Stimulated activated CD4-positive, alpha-beta T cell treated with anti-CD3 and anti-CD28 coated beads, Interleukin-15, amount 100 ng/mL, for 24 hours (primary cell): ENCODE results near the gene FBXL13.
"Not testable (repeated sequence)": the region's sequence is repeated elsewhere in the genome, so short reads cannot be mapped to it uniquely, and the experiment has no call there.

Experiments
- DNase-seq: peaks from one replicate; pipeline ENCODE4 v3.0.0-alpha.2; 2020

Gene FBXL13

DNA sequence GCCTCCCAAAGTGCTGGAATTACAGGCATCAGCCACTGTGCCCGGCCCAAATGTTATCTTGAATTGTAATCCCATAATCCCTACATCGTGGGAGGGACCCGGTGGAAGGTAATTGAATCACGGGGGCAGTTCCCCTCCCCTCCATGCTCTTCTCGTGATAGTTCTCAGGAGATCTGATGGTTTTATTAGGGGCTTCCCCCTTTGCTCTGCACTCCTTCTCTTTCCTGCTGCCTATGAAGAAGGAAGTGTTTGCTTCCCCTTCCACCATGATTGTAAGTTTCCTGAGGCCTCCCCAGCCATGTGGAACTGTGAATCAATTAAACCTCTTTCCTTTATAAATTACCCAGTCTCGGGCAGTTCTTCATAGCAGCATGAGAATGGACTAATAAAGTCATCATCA is 3.6 kb upstream of the FBXL13 start:
- not testable (repeated sequence) for DNase-seq

DNA sequence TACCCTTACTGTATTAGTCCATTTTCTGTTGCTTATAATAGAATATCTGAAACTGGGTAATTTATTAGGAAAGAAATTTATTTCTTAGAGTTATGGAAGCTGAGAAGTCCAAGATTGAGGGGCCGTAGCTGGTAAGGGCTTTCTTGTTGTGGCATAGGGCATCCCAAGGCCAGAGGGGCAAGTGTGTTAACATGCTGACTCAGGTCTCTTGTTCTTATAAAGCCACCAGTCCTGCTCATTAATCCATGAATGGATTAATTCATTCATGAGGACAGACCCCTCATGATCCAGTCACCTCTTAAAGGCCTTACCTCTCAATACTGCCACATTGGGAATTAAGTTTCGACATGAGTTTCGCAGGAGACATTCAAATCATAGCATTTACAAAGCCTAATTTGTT is 2.7 kb upstream of the FBXL13 start:
- no peak for DNase-seq

DNA sequence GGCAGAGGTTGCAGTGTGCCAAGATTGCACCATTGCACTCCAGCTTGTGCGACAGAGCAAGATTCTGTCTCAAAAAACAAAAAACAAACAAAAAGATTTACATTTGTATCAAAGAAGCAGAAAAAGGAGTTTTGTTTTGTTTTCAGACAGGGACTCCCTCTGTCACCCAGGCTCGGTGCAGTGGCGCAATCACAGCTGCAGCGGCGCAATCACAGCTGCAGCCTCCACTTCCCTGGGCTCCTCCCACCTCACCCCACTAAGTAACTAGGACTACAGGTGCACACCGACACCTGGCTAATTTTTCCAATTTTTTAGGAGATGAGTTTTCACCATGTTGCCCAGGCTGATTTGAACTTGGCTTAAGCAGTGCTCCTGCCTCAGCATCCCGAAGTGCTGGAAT is 2.2 kb upstream of the FBXL13 start:
- DNase-seq, result no peak

DNA sequence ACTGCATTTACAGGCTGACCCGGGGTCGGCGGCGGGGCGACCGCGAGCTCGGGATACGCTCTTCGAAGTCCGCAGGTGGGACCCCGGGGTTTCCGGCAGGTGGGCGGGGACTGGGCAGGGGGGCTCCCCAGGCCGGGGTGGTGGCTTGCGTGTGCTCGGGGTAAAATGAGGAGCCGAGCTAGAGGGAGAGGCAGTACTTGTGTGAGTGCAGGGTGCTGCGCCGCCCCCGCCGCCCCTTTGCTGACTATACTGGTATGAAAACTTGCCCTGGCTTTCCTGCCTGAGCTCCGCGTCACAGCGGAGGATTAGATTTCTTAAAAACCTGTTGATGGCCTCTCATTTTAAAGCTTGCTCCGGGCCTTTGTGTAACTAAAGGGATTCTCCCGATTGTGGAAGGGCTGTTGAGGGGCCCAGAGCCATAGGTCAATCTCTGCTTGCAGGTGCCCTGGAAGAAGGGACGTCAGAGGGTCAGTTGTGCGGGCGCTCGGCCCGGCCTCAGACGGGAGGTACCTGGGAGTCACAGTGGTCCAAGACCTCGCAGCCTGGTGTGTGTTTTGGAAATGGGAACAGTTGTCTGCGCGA is 832 bp upstream of the FBXL13 start:
- DNase-seq, result peak; percentile 86

DNA sequence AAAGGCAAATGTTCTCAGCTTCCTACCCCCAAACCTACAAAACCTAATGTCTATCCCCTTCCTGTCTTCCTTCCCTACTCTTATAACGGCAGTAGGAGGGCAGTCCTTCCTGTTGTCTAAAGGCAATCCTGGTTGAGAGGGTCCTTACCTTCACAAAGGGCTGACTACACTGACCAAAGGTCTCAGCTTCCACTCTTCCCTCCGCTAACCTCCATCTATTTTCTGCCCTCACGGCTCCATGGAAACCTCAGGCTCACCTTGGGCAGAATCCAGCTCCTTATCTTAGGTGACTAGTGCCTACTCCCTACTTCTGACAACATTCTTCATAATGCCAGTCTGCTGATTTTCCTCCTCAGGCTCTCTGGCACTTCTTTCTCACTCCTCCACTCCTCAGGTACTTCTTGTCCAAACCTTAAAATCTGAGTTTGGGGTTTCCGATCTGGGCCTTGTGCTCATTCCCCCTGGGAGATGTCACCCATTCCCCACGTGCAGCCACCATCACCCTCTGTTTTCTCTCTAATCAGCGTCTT is 542 bp downstream of the FBXL13 start:
- no peak for DNase-seq

DNA sequence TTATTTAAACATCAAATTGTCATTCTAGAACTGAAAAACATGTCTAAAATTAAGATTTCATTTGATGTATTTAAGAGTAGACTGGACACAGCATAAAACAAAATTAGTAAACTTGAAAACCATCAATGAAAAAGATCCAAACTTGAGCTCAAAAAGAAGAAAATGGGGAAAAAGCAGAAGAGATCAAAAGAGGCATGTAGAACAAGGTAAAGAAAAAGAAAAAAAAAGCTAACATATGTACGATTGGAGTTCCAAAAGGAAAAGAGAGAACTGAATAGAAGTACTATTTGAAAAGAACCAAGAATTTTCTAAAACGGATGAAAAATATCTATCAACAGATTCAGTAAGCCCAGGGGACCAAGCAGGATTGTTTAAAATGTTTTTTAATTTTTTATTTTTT is 3.6 kb downstream of the FBXL13 start:
- DNase-seq, result no peak

DNA sequence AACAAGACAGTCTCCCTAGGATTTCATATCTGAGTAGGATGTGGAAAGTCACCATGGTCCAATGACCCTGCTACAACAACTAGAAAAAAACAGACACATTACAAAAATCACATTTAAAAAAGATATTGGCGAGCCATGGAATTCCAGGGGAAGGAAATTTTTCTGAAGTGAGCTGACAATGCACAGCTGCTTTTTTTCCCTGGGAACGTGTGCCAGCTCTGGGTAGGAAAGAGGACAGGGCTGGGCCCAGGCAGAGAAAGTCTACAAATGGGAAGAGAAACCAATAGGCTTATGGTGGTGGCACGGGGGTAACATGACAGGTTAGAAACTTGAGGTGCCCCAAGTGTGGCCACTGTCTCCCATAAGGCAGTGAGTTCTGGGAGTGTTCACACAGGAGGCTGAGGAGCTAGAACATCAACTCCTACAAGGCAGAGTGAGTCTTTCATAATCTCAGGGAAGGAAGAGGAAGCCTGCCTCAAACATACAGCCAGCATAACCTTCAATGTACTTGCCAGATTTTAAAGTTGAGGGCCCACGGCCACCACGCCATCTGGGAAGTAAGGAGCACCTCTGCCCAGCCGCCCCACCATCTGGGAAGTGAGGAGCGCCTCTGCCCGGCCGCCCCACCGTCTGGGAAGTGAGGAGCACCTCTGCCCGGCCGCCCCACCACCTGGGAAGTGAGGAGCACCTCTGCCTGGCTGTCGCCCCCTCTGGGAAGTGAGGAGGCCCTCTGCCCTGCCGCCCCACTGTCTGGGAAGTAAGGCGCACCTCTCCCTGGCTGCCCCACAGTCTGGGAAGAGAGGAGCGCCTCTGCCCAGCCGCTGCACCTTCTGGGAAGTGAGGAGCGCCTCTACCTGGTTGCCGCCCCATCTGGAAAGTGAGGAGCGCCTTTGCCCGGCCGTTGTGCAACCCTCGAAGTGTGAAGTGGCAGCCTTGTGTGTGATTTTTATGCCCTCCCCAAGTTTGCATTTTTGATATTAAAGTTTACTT is 5.9 kb downstream of the FBXL13 start:
- no peak for DNase-seq

DNA sequence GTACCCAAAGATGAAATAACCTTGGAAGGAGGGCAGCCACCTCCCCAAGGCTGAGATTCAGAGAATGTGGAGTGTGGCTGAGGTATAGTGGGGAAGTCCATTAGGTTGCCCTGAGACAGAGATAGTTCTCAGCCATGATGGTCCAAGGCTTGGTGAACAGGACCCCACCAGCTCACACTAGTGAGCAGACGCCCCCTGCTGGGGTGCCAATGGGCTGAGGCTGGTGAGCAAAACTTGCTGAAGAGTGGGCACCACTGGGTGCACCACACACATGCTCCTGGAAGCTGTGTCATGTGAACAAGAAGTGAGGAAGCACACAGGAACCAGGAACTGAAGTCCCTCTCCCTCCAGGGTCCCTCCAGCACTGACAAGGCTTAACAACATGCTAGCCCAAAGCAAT is 8.9 kb downstream of the FBXL13 start:
- peak; percentile 67 for DNase-seq

DNA sequence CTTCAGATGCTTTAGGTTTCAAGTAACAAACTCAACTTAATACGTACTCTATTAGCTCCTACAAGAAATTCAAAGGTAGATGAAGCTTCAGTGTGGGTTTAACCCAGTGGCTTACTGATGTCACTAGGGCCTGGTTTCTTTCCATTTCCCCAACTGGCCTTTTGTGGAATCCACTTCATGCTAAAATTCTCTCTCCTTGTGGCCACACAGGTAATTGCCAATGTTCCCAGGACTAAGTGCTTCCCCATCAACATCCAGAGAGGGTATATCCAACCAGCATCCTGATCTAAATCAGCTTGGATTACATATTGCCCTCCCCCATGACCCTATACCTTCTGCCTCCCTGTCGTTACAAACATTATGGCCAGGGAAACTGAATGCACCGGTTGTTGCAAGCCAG is 10.7 kb downstream of the FBXL13 start:
- DNase-seq, result no peak

DNA sequence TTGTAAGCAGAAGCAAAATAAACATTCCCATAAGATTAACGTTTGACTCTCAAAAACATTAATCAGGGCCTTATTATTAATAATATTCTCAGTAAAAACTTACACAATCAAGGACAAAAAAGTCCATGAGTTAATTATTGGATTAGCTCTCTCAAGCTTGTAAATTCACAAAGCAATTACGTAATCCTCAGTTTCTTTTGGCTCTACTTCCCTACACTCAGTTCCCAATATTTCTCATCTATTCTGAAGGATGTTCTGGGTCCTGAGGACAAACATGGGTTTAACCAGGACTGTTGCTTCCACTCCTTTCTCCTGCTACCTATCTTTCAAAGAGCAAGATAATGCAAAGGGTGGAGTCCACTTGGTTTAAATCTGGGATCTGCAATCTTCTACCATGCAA is 15.1 kb downstream of the FBXL13 start:
- no peak for DNase-seq

DNA sequence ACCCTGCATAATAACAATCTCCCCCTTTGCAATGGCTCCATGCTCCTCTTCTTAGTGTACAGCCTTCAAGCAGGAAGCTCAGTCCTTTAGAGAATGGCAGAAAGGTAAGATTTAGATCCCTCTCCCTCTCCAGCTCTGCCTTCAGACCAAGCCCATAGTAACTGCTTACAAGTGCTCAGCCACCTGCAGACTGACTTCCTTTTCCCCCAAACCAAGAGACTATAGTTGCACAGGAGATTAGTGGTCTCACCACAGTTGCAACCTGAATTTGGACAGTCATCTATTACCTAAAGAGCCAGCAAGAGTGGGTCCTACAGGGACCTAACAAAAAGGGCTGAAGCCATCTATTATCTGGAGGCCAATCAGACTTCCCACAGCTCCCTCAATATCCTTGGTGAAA is 16.5 kb downstream of the FBXL13 start:
- DNase-seq, result no peak

DNA sequence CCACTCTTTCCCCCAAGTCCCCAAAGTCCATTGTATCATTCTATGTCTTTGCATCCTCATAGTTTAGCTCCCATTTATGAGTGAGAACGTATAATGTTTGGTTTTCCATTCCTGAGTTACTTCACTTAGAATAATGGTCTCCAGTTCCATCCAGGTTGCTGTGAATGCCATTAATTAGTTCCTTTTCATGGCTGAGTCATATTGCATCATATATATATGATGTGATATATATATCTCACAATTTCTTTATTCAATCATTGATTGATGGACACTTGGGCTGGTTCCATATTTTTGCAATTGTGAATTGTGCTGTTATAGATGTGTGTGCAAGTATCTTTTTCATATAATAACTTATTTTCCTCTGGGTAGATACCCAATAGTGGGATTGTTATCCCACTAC is 18.6 kb downstream of the FBXL13 start:
- DNase-seq, result not testable (repeated sequence)

DNA sequence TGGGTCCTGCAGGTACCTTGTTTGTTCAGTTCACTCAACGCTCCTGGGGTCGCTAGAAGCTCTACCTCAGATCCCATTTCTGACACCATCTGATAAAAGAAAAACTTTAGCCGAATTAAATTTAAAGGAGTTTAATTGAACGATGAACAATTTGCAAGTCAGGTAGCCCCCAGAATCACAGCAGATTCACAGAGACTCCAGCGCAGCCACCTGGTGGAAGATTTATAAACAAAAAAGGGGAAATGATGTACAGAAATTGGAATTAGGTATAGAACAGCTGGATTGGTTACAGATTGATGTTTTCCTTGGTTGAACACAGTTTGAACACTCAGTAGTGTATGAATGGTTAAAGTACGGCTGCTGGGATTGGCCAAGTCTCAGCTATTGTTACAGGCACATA is 23.1 kb downstream of the FBXL13 start:
- no peak for DNase-seq

DNA sequence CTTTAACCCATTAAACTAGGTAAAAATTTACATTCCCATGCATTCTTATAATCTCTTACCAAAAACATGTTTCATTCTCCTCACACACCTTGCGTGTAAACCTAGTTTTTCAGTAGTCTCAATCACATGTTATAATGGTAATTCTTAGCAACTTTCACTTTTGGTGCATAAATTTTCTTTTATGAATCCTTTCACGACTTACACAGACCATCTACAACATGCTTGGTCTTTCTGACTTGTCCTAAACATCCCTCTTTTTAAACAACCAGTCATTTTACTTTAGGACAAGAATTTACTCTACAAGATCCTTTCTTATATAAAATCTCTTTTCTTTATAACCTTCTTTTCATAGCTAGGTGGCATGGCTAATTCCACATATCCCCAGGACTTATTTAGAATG is 25.8 kb downstream of the FBXL13 start:
- no peak for DNase-seq

DNA sequence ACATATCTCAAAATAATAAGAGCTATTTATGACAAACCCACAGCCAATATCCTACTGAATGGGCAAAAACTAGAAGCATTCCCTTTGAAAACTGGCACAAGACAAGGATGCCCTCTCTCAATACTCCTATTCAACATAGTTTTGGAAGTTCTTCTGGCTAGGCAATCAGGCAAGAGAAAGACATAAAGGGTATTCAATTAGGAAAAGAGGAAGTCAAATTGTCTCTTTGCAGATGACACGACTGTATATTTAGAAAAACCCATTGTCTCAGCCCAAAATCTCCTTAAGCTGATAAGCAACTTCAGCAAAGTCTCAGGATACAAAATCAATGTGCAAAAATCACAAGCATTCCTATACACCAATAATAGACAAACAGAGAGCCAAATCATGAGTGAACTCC is 32.8 kb downstream of the FBXL13 start:
- not testable (repeated sequence) for DNase-seq

DNA sequence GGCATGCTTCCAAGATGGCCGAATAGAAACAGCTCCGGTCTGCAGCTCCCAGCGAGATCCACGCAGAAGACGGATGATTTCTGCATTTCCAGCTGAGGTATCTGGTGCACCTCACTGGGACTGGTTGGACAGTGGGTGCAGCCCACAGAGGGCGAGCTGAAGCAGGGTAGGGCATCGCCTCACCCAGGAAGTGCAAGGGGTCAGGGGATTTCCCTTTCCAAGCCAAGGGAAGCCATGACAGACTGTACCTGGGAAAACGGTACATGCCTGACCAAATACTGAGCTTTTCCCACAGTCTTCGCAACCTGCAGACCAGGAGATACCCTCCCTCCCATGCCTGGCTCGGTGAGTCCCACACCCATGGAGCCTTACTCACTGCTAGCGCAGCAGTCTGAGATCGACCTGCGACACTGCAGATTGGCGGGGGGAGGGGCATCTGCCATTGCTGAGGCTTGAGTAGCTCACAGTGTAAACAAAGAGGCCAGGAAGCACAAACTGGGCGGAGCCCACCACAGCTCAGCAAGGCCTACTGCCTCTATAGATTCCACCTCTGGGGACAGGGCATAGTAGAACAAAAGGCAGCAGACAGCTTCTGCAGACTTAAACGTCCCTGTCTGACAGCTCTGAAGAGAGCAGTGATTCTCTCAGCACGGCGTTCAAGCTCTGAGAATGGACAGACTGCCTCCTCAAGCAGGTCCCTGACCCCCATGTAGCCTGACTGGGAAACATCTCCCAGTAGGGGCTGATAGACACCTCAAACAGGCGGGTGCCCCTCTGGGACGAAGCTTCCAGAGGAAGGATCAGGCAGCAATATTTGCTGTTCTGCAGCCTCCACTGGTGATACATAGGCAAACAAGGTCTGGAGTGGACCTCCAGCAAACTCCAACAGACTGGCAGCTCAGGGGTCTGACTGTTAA is 36.5 kb downstream of the FBXL13 start:
- DNase-seq, result peak; percentile 7

DNA sequence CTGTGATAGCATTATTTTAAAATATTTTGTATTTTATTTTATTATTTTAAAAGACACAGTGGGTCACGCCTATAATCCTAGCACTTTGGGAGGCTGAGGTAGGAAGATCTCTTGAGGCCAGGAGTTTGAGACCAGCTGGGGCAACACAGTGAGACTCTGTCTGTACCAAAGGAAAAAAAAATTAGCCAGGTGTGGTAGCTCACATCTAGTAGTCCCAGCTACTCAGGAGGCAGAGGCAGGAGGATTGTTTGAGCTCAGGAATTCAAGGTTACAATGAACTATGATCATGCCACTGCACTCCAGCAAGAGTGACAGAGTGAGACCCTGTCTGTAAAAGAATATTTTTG is 37.1 kb downstream of the FBXL13 start:
- no peak for DNase-seq

DNA sequence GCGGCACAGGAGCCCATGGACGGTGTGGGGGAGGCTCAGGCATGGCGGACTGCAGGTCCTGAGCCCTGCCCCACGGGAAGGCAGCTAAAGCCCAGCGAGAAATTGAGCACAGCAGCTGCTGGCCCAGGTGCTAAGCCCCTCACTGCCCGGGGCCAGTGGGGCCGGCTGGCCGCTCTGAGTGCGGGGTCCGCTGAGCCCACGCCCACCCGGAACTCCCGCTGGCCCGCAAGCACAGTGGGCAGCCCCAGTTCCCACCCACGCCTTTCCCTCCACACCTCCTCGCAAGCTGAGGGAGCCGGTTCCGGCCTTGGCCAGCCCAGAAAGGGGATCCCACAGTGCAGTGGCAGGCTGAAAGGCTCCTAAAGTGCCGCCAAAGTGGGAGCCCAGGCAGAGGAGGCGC is 40.3 kb downstream of the FBXL13 start:
- not testable (repeated sequence) for DNase-seq

DNA sequence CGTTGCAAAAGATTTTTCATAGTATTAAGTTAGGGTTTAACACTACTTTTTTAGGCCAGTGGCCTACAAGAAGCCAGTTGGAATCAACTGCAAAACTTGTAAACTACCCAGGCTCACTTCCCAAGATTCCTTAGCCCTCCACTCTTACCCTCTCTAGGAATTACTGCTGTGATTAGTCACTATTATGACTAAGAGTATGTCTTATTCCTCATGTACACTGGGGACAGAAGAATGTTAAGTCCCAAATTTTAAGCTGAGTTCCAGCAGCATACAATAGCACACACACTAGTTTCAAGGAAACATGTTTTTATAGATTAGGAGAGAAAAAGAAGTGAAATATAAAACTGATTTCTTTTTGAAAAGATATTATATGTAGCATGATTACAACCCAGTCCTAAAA is 42.8 kb downstream of the FBXL13 start:
- DNase-seq, result no peak

DNA sequence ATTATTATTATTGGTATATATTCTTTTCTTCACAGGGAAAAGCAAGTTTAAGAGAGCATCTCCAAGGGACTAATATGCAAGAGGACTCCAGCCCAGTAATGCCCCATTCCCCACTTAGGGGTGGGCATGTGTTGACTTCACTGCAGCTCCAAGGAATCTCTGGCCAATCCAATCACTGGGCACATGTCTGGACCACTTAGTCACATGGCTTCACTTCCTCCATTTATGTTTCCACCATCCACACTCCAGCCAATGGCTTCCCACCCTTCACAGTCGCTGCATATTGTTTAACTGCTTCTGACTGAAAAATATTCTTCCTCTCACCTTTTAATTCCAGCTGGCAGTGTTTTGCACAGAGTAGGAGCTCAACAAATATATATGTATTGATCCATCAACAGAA is 43.6 kb downstream of the FBXL13 start:
- DNase-seq, result no peak

DNA sequence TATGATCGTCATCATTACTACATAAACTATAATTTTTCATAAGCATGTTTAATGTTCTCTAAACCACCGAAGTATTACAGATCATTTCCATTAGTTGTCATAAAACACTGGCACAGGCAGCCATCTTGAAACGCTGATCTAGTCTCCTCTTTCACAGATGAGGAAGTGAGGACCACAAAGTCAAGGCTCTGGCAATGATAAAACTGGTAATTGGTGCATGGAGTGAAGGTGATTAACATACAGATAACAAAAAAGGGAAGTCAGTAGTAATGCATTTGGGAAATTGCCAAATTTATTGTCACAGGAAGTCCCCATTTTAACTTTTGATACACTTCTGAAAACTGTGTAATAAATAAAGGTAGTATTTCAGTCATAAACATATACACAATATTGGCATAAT is 49.3 kb downstream of the FBXL13 start:
- no peak for DNase-seq

DNA sequence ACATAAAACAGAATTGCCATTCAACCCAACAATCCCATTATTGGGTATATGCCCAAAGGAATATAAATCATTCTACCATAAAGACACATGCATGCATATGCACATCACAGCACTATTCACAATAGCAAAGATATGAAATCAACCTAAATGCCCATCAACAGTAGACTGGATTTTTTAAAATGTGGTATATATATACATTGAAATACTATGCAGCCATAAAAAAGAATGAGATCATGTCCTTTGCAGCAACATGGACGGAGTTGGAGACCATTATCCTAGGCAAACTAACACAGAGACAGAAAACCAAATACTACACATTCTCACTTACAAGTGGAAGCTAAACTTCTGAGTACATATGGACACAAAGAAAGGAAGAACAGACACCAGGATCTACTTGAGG is 51.0 kb downstream of the FBXL13 start:
- DNase-seq, result not testable (repeated sequence)

DNA sequence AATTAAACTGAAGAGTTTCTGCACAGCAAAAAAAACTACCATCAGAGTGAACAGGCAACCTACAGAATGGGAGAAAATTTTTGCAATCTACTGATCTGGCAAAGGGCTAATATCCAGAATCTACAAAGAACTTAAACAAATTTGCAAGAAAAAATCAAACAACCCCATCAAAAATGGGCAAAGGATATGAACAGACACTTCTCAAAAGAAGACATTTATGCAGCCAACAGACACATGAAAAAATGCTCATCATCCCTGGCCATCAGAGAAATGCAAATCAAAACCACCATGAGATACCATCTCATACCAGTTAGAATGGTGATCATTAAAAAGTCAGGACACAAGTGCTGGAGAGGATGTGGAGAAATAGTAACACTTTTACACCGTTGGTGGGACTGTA is 53.1 kb downstream of the FBXL13 start:
- not testable (repeated sequence) for DNase-seq
